Hepatocyte (in vitro differentiated cells): Measurements from ENCODE around the gene PIGA.

ENCODE experiments used
- CTCF ChIP-seq: fragments of 200-600 bp; sonication (generic); IDR thresholded peaks from 2 replicates; pipeline ENCODE4 v1.5.1; 2016; ENCODE audit warnings: antibody characterized with exemption, mild to moderate bottlenecking; ENCODE audit not compliant: poor library complexity
- EZH2phosphoT487 ChIP-seq: fragments of 200-600 bp; sonication (generic); IDR thresholded peaks from one replicate; pipeline ENCODE4 v1.6.1; 2018; ENCODE audit warnings: antibody characterized with exemption, mild to moderate bottlenecking, low read depth, moderate library complexity; ENCODE audit not compliant: unreplicated experiment, severe bottlenecking

- TF ChIP-seq EZH2phosphoT487 = no peak
- TF ChIP-seq CTCF = peak; percentile 67
Measured at GRCh38 chrX:15299941-15300851, 35.1 kb downstream of the PIGA start.
